KOPT-K1 (cell line): ENCODE measurements around the gene KRT33A.
A peak's percentile ranks its signal among the peaks of the same experiment; 100 is the strongest.

ENCODE experiments used
- H3K27ac ChIP-seq: fragments of 200-600 bp; sonication (generic); 2 replicates; pipeline ENCODE4 v1.5.1; 2016; ENCODE audit warnings: antibody characterized with exemption, mild to moderate bottlenecking, low read depth, low read length; ENCODE audit not compliant: poor library complexity, severe bottlenecking
- H3K36me3 ChIP-seq: fragments of 200-600 bp; sonication (generic); 2 replicates; pipeline ENCODE4 v1.5.1; 2017; ENCODE audit warnings: antibody characterized with exemption, mild to moderate bottlenecking, low read length, moderate library complexity; ENCODE audit not compliant: insufficient read depth
- H3K9me3 ChIP-seq: fragments of 200-600 bp; sonication (generic); 2 replicates; pipeline ENCODE4 v1.5.1; 2017; ENCODE audit warnings: antibody characterized with exemption, low read length, mild to moderate bottlenecking; ENCODE audit not compliant: insufficient read depth, poor library complexity, severe bottlenecking

The KRT33A gene

GRCh38 chr17:41327411-41328120 is 23.1 kb downstream of the KRT33A start:
- Histone ChIP-seq H3K9me3 (no peaks in the 10 kb centered on the region), H3K36me3 (no peaks in the 10 kb centered on the region), H3K27ac (no peak overlapping the region)

- Histone ChIP-seq H3K9me3 (no peaks in the 10 kb centered on the region), H3K27ac (no peak overlapping the region), H3K36me3 (no peaks in the 10 kb centered on the region)
Measured at GRCh38 chr17:41326173-41327145, 24.2 kb downstream of the KRT33A start.

DNA sequence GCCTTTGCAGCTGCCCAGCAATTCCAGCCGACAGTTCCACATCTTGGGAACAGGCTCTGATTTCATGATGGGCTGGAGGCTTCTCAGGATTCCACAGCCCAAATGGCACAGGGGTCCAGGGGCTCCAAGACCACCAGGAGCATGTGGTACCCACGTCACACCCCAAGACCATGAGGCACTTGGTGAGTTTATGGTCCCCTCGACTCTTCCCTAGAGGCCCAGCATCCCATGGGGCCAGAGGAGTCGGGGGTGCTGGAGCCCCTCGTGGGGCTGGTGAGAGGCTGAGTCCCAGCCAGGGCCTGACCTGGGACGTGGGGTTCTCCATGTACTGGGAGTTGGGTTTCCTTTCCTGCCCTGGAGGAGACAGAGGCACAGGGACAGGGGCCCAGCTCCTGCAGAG is 25.0 kb downstream of the KRT33A start:
- no peak overlapping the region for H3K27ac ChIP-seq

DNA sequence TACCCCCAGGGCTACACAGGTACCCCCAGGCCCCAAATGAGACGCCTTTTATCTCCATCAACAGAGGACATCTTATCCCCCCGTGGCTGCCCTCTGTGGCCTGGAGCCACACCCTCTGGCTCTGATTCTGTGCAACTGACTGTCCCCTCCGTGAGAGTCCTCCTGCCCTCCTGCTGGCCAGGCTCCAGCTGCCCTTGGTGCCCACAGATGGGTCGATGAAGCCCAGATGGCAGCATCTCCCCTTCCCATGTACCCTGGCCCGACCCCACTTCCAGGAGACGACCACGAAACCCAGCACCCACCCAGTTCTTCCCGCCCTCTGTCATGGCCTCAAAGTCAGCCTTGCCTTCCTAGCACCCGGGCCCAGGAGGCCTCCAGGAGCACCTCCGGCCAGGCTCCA is 25.5 kb downstream of the KRT33A start:
- no peaks in the 10 kb centered on the region for H3K36me3 ChIP-seq
- H3K9me3 ChIP-seq: peaks cover 7% of the 10 kb centered on the region
- H3K27ac ChIP-seq: no peak overlapping the region

More for the DNA sequence above, 25.0 kb downstream of the KRT33A start:
- peaks cover 2% of the 10 kb centered on the region for H3K9me3 ChIP-seq
- H3K36me3 ChIP-seq: no peaks in the 10 kb centered on the region

GRCh38 chr17:41324180-41325075 is 26.2 kb downstream of the KRT33A start:
- Histone ChIP-seq H3K27ac (no peak overlapping the region), H3K9me3 (peaks cover 13% of the 10 kb centered on the region), H3K36me3 (no peaks in the 10 kb centered on the region)

GRCh38 chr17:41322903-41323895 is 27.4 kb downstream of the KRT33A start:
- Histone ChIP-seq H3K36me3 (no peaks in the 10 kb centered on the region), H3K9me3 (peaks cover 13% of the 10 kb centered on the region), H3K27ac (no peak overlapping the region)

GRCh38 chr17:41322094-41322902 is 28.3 kb downstream of the KRT33A start:
- peaks cover 13% of the 10 kb centered on the region for H3K9me3 ChIP-seq
- no peak overlapping the region for H3K27ac ChIP-seq

DNA sequence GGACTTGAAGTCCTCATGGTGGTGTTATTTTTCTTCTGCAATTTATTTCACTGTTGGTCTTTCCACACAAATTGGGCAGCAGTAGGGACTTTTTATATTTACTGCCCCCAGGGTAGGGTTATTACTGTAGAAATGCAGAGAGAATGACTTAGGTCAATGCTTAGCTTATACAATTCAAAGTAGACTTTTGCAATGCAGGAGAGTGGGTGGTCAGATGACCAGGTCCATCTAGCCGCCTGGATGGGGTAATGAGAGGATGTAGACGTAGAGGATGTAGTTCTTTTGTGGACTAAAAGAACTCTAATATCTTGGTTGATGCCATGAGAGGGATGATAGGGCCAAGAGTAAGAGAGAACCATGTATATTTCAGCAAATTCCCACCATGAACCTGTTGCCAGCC is 32.4 kb downstream of the KRT33A start:
- Histone ChIP-seq H3K9me3 (peaks cover 13% of the 10 kb centered on the region), H3K36me3 (no peaks in the 10 kb centered on the region), H3K27ac (no peak overlapping the region)

More at GRCh38 chr17:41322094-41322902, 28.3 kb downstream of the KRT33A start:
- H3K36me3 ChIP-seq: no peaks in the 10 kb centered on the region

DNA sequence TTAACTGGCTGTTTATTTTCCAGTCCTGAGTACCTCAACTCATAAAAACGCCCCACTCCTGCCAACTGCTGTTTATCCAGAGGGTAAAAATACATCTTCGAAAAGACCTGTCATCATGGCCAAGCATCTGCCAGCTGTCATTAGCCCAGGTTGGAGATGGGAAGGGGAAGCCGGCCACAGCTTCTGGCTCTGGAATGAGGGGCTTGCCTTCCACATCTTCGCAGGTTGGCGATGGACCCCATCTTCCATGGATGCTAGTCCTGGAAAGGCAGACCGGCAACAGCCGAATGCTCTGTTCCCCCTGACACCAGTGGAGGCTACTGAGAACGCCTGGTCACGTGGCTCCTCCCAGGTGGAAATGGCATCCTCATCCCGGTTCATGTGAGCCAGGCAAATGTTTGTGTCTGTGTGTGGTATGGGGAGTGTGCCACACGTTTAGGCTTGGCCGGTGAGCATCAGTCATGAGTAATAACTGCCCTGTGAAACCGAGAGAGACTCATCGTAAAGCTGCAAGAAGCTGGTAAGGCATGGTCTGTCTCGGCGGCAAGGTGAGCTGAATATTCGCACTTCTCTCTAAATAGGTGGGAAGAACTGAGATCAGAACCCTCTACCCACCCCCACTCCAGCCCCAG is 34.7 kb downstream of the KRT33A start:
- Histone ChIP-seq H3K36me3 (no peaks in the 10 kb centered on the region), H3K27ac (no peak overlapping the region), H3K9me3 (peaks cover 13% of the 10 kb centered on the region)

- Histone ChIP-seq H3K36me3 (no peaks in the 10 kb centered on the region), H3K27ac (no peak within 1 kb of the TSS), H3K9me3 (peaks cover 8% of the 10 kb centered on the region)
Measured at GRCh38 chr17:41315204-41315794, 35.3 kb downstream of the KRT33A start, which contains the start of gene KRTAP17-1. TSS of gene KRTAP17-1 (minus strand) at chr17:41315710. CDS start at chr17:41315650, 60 bp downstream.

DNA sequence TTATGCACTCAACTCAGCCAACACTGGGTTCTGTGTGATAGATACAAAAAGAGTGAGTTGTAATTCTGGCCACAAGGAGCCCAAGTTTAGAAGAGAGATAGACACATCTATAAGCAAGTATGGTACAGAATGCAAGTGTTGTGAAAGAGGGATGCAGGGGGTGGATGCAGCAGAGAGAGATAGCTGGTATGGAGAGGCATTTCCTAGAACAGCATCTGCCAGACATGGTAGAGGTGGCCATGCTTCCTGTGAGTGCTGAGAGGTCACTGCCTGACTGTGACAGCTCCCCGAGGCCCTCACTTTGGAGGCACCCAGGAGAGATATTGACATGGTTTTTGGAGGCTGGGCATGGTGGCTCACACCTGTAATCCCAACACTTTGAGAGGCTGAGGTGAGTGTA is 39.5 kb downstream of the KRT33A start:
- H3K27ac ChIP-seq: no peak overlapping the region
- H3K9me3 ChIP-seq: no peaks in the 10 kb centered on the region
- no peaks in the 10 kb centered on the region for H3K36me3 ChIP-seq

- Histone ChIP-seq H3K36me3 (no peaks in the 10 kb centered on the region), H3K27ac (peak within 1 kb of the TSS; percentile 74), H3K9me3 (no peaks in the 10 kb centered on the region)
Measured at GRCh38 chr17:41308918-41309359, 41.7 kb downstream of the KRT33A start, which contains the start of gene KRTAP16-1. TSS of gene KRTAP16-1 (minus strand) at chr17:41309309. CDS start at chr17:41309253, 56 bp downstream.
